ENCODE measurements around the gene LARGE1. TPM values are rescaled to one million over a fixed set of nuclear protein-coding genes. Genes with fewer than 3 reads are reported as not detected.
"Not testable (repeated sequence)": the region's sequence is repeated elsewhere in the genome, so short reads cannot be mapped to it uniquely, and the experiment has no call there.

LARGE1 gene
- total RNA-seq, 1 experiment from 2014 or later: 1.5 TPM

DNA sequence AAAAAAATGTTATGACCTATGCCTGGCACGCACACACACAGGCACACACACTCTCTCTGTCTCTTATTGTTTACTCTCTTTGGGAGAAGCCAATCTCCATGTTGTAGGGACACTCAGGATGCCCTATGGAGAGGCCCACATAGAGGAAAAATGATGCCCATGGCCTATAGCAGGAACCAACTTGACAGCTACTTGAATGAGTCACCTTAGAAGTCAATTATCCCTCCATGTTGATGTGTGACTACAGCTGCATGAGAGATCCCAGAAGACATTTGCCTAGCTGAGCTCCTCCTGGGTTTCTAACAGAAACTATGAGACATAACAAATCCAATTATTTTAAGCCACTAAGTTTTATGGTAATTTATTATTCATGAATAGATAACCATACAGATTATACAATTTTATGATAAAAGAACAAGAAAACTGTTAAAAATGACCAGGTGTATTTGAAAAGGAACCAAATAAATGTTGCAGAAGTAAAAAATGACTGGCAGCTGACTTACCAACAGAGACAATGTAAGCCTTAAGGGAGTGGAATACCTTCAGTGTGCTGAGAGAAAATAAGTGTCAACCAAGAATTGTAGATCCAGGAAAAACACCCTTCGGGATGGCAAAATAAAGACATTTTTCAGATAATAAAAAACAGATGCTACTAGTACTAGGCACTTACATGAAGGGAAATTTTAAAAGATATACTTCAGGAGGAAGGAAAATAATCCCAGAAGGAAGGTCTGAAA is 458.4 kb downstream of the LARGE1 start:
- Histone ChIP-seq H3K9me2 (ENCODE audit: insufficient read depth) (no peaks in the 10 kb centered on the region), H4K20me1 (ENCODE audit: insufficient read depth) (no peaks in the 10 kb centered on the region), H3K27ac (ENCODE audit: low read depth, low read length) (no peak overlapping the region), H3K79me2 (ENCODE audit: insufficient read depth, low read length) (no peaks in the 10 kb centered on the region), H3K27me3 (ENCODE audit: insufficient read depth, low read length) (no peaks in the 10 kb centered on the region), H3K4me2 (ENCODE audit: low read length) (no peak overlapping the region), H3K36me3 (ENCODE audit: control insufficient read depth in 1 of 2, insufficient read depth in 2 of 2, low read length in 2 of 2) (no peaks in the 10 kb centered on the region), H2AFZ (ENCODE audit: low read depth, low read length, poor library complexity, severe bottlenecking) (no peak overlapping the region), H3K4me3 (replicated peaks in 1 of 2; ENCODE audit: low read depth in 1 of 2, low read length in 2 of 2) (no peak overlapping the region), H3K9ac (ENCODE audit: low read length) (no peak overlapping the region), H3K4me1 (ENCODE audit: control insufficient read depth in 1 of 2, insufficient read depth in 2 of 2, low read length in 2 of 2) (no peaks in the 10 kb centered on the region), H3K9me3 (ENCODE audit: control insufficient read depth in 1 of 2, insufficient read depth in 1 of 2, low read depth in 1 of 2, low read length in 2 of 2) (peaks cover 0 to 31% of the 10 kb centered on the region in 2 experiments; a peak in 2 of 4 replicates)
- POLR2A ChIA-PET: no interaction called here
- RAD21 ChIA-PET (ENCODE audit: low non-redundant PET in 1 of 2, low total read pairs in 2 of 2, uncharacterized antibody in 2 of 2, unreplicated experiment in 2 of 2): no interaction called here
- no peak for ATAC-seq
- CTCF ChIA-PET: no interaction called here
- TF ChIP-seq CBX3 (IDR thresholded peaks at IDR 0.05; ENCODE audit: low read depth): no peak
- no peak for TF ChIP-seq ELF1 (IDR thresholded peaks at IDR 0.05; ENCODE audit: borderline replicate concordance, low read depth)
- TF ChIP-seq SP1 (IDR thresholded peaks at IDR 0.05; ENCODE audit: low read depth): no peak
- no peak for TF ChIP-seq POLR2AphosphoS5 (IDR thresholded peaks at IDR 0.05; ENCODE audit: low read depth, low read length)
- TF ChIP-seq ZNF274 (IDR thresholded peaks at IDR 0.05; ENCODE audit: low read depth, low read length): no peak
- no peak for TF ChIP-seq YY1 (IDR thresholded peaks at IDR 0.05; ENCODE audit: extremely low read depth, insufficient replicate concordance, low read depth, low read length)
- TF ChIP-seq JUND (IDR thresholded peaks at IDR 0.05): no peak
- TF ChIP-seq CEBPB (IDR thresholded peaks at IDR 0.05; ENCODE audit: low read depth): no peak
- no peak for TF ChIP-seq FOSL1 (IDR thresholded peaks at IDR 0.05; ENCODE audit: low read depth)
- TF ChIP-seq, protein P1, sequence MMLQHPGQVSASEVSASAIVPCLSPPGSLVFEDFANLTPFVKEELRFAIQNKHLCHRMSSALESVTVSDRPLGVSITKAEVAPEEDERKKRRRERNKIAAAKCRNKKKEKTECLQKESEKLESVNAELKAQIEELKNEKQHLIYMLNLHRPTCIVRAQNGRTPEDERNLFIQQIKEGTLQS (IDR thresholded peaks at IDR 0.05): no peak
- TF ChIP-seq, protein P2, sequence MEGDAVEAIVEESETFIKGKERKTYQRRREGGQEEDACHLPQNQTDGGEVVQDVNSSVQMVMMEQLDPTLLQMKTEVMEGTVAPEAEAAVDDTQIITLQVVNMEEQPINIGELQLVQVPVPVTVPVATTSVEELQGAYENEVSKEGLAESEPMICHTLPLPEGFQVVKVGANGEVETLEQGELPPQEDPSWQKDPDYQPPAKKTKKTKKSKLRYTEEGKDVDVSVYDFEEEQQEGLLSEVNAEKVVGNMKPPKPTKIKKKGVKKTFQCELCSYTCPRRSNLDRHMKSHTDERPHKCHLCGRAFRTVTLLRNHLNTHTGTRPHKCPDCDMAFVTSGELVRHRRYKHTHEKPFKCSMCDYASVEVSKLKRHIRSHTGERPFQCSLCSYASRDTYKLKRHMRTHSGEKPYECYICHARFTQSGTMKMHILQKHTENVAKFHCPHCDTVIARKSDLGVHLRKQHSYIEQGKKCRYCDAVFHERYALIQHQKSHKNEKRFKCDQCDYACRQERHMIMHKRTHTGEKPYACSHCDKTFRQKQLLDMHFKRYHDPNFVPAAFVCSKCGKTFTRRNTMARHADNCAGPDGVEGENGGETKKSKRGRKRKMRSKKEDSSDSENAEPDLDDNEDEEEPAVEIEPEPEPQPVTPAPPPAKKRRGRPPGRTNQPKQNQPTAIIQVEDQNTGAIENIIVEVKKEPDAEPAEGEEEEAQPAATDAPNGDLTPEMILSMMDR (IDR thresholded peaks at IDR 0.05 in 2 of 3, conservative IDR thresholded peaks at IDR 0.05 in 1 of 3; ENCODE audit: borderline replicate concordance in 1 of 3, insufficient read depth in 1 of 3, low read depth in 2 of 3, low read length in 2 of 3): no peak
- no peak for TF ChIP-seq EZH2phosphoT487 (IDR thresholded peaks at IDR 0.05; ENCODE audit: borderline replicate concordance)
- BruUV-seq (replicated peaks): no TSS peak
- intact Hi-C loops (cut with micrococcal nuclease): no loop called here
- DNase-seq (ENCODE audit: low read depth, low spot score): no peak

DNA sequence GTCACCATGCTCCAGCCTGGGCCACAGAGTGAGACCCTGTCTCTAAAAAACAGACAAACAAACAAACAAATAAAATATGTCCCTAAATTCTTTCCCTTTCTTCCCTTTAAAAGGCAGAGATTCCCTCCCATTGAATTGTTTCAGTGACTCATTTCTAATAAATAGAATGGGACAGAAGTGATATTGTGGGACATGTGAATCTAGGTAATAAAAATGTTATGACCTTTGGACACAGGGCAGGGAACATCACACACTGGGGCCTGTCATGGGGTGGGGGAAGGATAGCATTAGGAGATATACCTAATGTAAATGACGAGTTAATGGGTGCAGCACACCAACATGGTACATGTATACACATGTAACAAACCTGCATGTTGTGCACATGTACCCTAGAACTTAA is 459.0 kb downstream of the LARGE1 start:
- ATAC-seq; H3K27ac ChIP-seq (ENCODE audit: low read depth, low read length); H3K4me1 ChIP-seq (ENCODE audit: control insufficient read depth in 1 of 2, insufficient read depth in 2 of 2, low read length in 2 of 2); CTCF ChIA-PET; H3K36me3 ChIP-seq (ENCODE audit: control insufficient read depth in 1 of 2, insufficient read depth in 2 of 2, low read length in 2 of 2); H3K4me3 ChIP-seq (replicated peaks in 1 of 2; ENCODE audit: low read depth in 1 of 2, low read length in 2 of 2); POLR2A ChIA-PET; H3K4me2 ChIP-seq (ENCODE audit: low read length); H3K9me2 ChIP-seq (ENCODE audit: insufficient read depth); H3K27me3 ChIP-seq (ENCODE audit: insufficient read depth, low read length); H3K9ac ChIP-seq (ENCODE audit: low read length); H2AFZ ChIP-seq (ENCODE audit: low read depth, low read length, poor library complexity, severe bottlenecking); H3K79me2 ChIP-seq (ENCODE audit: insufficient read depth, low read length); DNase-seq (ENCODE audit: low read depth, low spot score); intact Hi-C loops (cut with micrococcal nuclease); RAD21 ChIA-PET (ENCODE audit: low non-redundant PET in 1 of 2, low total read pairs in 2 of 2, uncharacterized antibody in 2 of 2, unreplicated experiment in 2 of 2); H4K20me1 ChIP-seq (ENCODE audit: insufficient read depth); BruUV-seq (replicated peaks): not testable (repeated sequence)
- H3K9me3 ChIP-seq (ENCODE audit: control insufficient read depth in 1 of 2, insufficient read depth in 1 of 2, low read depth in 1 of 2, low read length in 2 of 2): peaks cover 0 to 31% of the 10 kb centered on the region in 2 experiments; a peak in 2 of 4 replicates
